CD14-positive monocyte (primary cell): Measurements from ENCODE around the gene RPL15. TPM values are rescaled to one million over a fixed set of nuclear protein-coding genes. Genes with fewer than 3 reads are reported as not detected.

Experiments
- DNase-seq, 3 donors: peaks; one replicate each; pipeline ENCODE4 v3.0.0-alpha.2; 2011 to 2022
- H2AFZ ChIP-seq: 2 replicates; pipeline ENCODE4 v1.6.0; 2012; ENCODE audit warnings: mild to moderate bottlenecking, low read depth, low read length, inconsistent platforms; ENCODE audit not compliant: insufficient read depth, poor library complexity, severe bottlenecking
- H3K27ac ChIP-seq, 2 donors: 1 replicate in 1 of 2; 2 replicates in 1 of 2; pipeline ENCODE4 v1.5.1; 2012 to 2013; ENCODE audit warnings: low read length in 2 of 2, control low read depth in 1 of 2, inconsistent platforms in 1 of 2, low read depth in 1 of 2, mild to moderate bottlenecking in 1 of 2
- H3K27me3 ChIP-seq, 2 donors: one replicate each; pipeline versions ENCODE4 v1.6.0 to v1.6.1; 2011 to 2013; ENCODE audit warnings: low read length in 2 of 2; ENCODE audit not compliant: control insufficient read depth in 2 of 2, insufficient read depth in 2 of 2
- H3K36me3 ChIP-seq, 2 donors: replicated peaks in 1 of 2; 1 replicate in 1 of 2; 2 replicates in 1 of 2; pipeline versions ENCODE4 v1.5.1 to v1.6.1; 2012 to 2013; ENCODE audit warnings: low read length in 2 of 2, control low read depth in 1 of 2, inconsistent platforms in 1 of 2, mild to moderate bottlenecking in 1 of 2; ENCODE audit not compliant: insufficient read depth in 2 of 2, control insufficient read depth in 1 of 2
- H3K4me1 ChIP-seq, 2 donors: 1 replicate in 1 of 2; 2 replicates in 1 of 2; pipeline versions ENCODE4 v1.5.1 to v1.6.1; 2012 to 2013; ENCODE audit warnings: low read length in 2 of 2, control low read depth in 1 of 2, inconsistent platforms in 1 of 2, mild to moderate bottlenecking in 1 of 2, moderate library complexity in 1 of 2; ENCODE audit not compliant: insufficient read depth in 2 of 2, control insufficient read depth in 1 of 2
- H3K4me2 ChIP-seq: replicated peaks from 2 replicates; pipeline ENCODE3; 2012; ENCODE audit warnings: low read length, moderate library complexity, mild to moderate bottlenecking; ENCODE audit not compliant: poor library complexity, severe bottlenecking; ENCODE audit errors: extremely low read depth
- H3K4me3 ChIP-seq, 3 experiments: fragments of 200-600 bp in 1 of 3; sonication (generic) in 1 of 3; replicated peaks in 1 of 3; 1 replicate in 2 of 3; 2 replicates in 1 of 3; pipeline ENCODE4 v1.5.1; 2011 to 2013; ENCODE audit warnings: low read length in 3 of 3, mild to moderate bottlenecking in 3 of 3, control low read depth in 2 of 3, low read depth in 2 of 3, inconsistent platforms in 1 of 3, moderate library complexity in 1 of 3
- H3K79me2 ChIP-seq: 2 replicates; pipeline ENCODE4 v1.6.0; 2012; ENCODE audit warnings: mild to moderate bottlenecking, control low read depth, inconsistent platforms, low read length, moderate library complexity; ENCODE audit not compliant: insufficient read depth
- H3K9ac ChIP-seq: 2 replicates; pipeline ENCODE4 v1.6.0; 2017; ENCODE audit warnings: low read length, mild to moderate bottlenecking; ENCODE audit not compliant: insufficient read depth, poor library complexity, severe bottlenecking
- H3K9me3 ChIP-seq, 2 donors: replicated peaks in 1 of 2; 1 replicate in 1 of 2; 2 replicates in 1 of 2; pipeline versions ENCODE4 v1.5.1 to v1.6.1; 2012 to 2013; ENCODE audit warnings: low read length in 2 of 2, control low read depth in 1 of 2; ENCODE audit not compliant: control insufficient read depth in 1 of 2, insufficient read depth in 1 of 2
- H4K20me1 ChIP-seq: 2 replicates; pipeline ENCODE4 v1.6.0; 2012; ENCODE audit warnings: mild to moderate bottlenecking, low read length, control low read depth, moderate library complexity; ENCODE audit not compliant: insufficient read depth
- H3K27ac Mint-ChIP-seq, 7 donors: one replicate each; pipeline ENCODE4 v1.8.0; 2020; ENCODE audit warnings: mild to moderate bottlenecking in 7 of 7, mixed read lengths in 7 of 7, moderate library complexity in 6 of 7, inconsistent platforms in 2 of 7
- H3K27me3 Mint-ChIP-seq, 3 donors: one replicate each; pipeline ENCODE4 v1.8.0; 2021 to 2022; ENCODE audit warnings: low read depth in 3 of 3, mild to moderate bottlenecking in 3 of 3, mixed read lengths in 3 of 3, moderate library complexity in 3 of 3, inconsistent platforms in 1 of 3
- H3K36me3 Mint-ChIP-seq, 2 donors: one replicate each; pipeline ENCODE4 v1.8.0; 2020; ENCODE audit warnings: mixed read lengths in 2 of 2, inconsistent platforms in 1 of 2, mild to moderate bottlenecking in 1 of 2
- H3K4me1 Mint-ChIP-seq: one replicate; pipeline ENCODE4 v1.8.0; 2020; ENCODE audit warnings: mild to moderate bottlenecking, mixed read lengths
- H3K4me3 Mint-ChIP-seq, 2 donors: one replicate each; pipeline ENCODE4 v1.8.0; 2020; ENCODE audit warnings: mild to moderate bottlenecking in 2 of 2, mixed read lengths in 2 of 2, moderate library complexity in 1 of 2
- H3K9me3 Mint-ChIP-seq, 7 donors: one replicate each; pipeline ENCODE4 v1.8.0; 2020 to 2022; ENCODE audit warnings: mixed read lengths in 7 of 7, mild to moderate bottlenecking in 6 of 7, moderate library complexity in 6 of 7, inconsistent platforms in 2 of 7
- CTCF ChIP-seq: fragments of 200-600 bp; IDR thresholded peaks from one replicate; pipeline ENCODE4 v1.8.0; 2022; ENCODE audit warnings: antibody characterized with exemption, mild to moderate bottlenecking
- WGBS: methylation state at CpG from one replicate; pipeline ENCODE4 v1.1.5; 2013; ENCODE audit warnings: missing lambda C conversion rate; ENCODE audit not compliant: insufficient coverage; 5-methylcytosine and 5-hydroxymethylcytosine counted together
- intact Hi-C, 2 donors: fragments of 100-400 bp; cut with micrococcal nuclease; formaldehyde crosslinking; loops; one replicate each; pipeline versions ENCODE4 v1.15.0 to v1.15.1; 2023
- polyA plus RNA-seq, 3 donors: library from polyadenylated mRNA; depleted of rRNA in 1 of 3; unstranded in 2 of 3; stranded (reverse) in 1 of 3; fragments of 300-500 nt in 2 of 3; fragments of >200 nt in 1 of 3; fragmentation: Illumina TruSeq in 2 of 3; gene quantifications; 1 replicate in 2 of 3; 2 replicates in 1 of 3; pipeline ENCODE4 v1.2.3, GENCODE V29; 2012 to 2021

RPL15 gene
- polyA plus RNA-seq, 3 donors: 2,510 to 3,161 (median 2,781) TPM

GRCh38 chr3:23937296-23937695 lies 20.4 kb downstream of the RPL15 start:
- Mint-ChIP-seq H3K27me3 (peaks cover 0 to 4% (median 4%) of the 10 kb centered on the region in 3 donors), H3K36me3 (peaks cover 0 to 4% of the 10 kb centered on the region in 2 donors), H3K4me3 (no peak overlapping the region), H3K27ac (no peak overlapping the region), H3K4me1 (peaks cover 10% of the 10 kb centered on the region), H3K9me3 (peaks cover 4 to 8% (median 6%) of the 10 kb centered on the region in 7 donors)
- no CpG with 5 or more reads among the region's 1 CpG for whole genome bisulfite sequencing
- no peaks in the 10 kb centered on the region for H3K27me3 ChIP-seq
- H3K4me2 ChIP-seq: no peak overlapping the region
- H2AFZ ChIP-seq: no peak overlapping the region
- no peaks in the 10 kb centered on the region for H4K20me1 ChIP-seq
- H3K79me2 ChIP-seq: no peaks in the 10 kb centered on the region
- no peak overlapping the region for H3K27ac ChIP-seq
- H3K4me1 ChIP-seq: no peaks in the 10 kb centered on the region
- no peak for TF ChIP-seq CTCF
- H3K36me3 ChIP-seq: no peaks in the 10 kb centered on the region
- H3K9me3 ChIP-seq: peaks cover 5 to 6% of the 10 kb centered on the region in 2 donors
- H3K4me3 ChIP-seq: no peak overlapping the region
- H3K9ac ChIP-seq: no peak overlapping the region
- no peak for DNase-seq
- intact Hi-C loops: no loop called here

- intact Hi-C loops: no loop called here
- H3K9ac ChIP-seq: no peak overlapping the region
- no peak for TF ChIP-seq CTCF
- H3K79me2 ChIP-seq: no peaks in the 10 kb centered on the region
- Mint-ChIP-seq H3K27me3 (peaks cover 10 to 15% (median 12%) of the 10 kb centered on the region in 3 donors), H3K4me1 (no peaks in the 10 kb centered on the region), H3K9me3 (peaks cover 4 to 8% (median 7%) of the 10 kb centered on the region in 7 donors), H3K27ac (no peak overlapping the region), H3K4me3 (no peak overlapping the region), H3K36me3 (peaks cover 0 to 4% of the 10 kb centered on the region in 2 donors)
- H3K27ac ChIP-seq: no peak overlapping the region
- H2AFZ ChIP-seq: no peak overlapping the region
- no peak overlapping the region for H3K4me3 ChIP-seq
- no peak for DNase-seq
- H3K4me2 ChIP-seq: no peak overlapping the region
- no peaks in the 10 kb centered on the region for H3K36me3 ChIP-seq
- no peaks in the 10 kb centered on the region for H4K20me1 ChIP-seq
- H3K9me3 ChIP-seq: peaks cover 5 to 6% of the 10 kb centered on the region in 2 donors
- H3K27me3 ChIP-seq: peaks cover 0 to 4% of the 10 kb centered on the region in 2 donors
- H3K4me1 ChIP-seq: no peaks in the 10 kb centered on the region
Observed at GRCh38 chr3:23938688-23939087, 21.8 kb downstream of the RPL15 start.
